Type B pancreatic cell (in vitro differentiated cells): Measurements from ENCODE around the gene CYB5A. TPM values are rescaled to one million over a fixed set of nuclear protein-coding genes. Genes with fewer than 3 reads are reported as not detected.

Experiments
- DNase-seq: peaks from one replicate; pipeline ENCODE4 v3.0.0; 2021; ENCODE audit warnings: mixed read lengths; ENCODE audit not compliant: unreplicated experiment; ENCODE audit errors: extremely low spot score
- H3K27ac Mint-ChIP-seq: 2 replicates; pipeline ENCODE4 v1.8.0; 2021; ENCODE audit warnings: mild to moderate bottlenecking, mixed read lengths
- H3K27me3 Mint-ChIP-seq: 2 replicates; pipeline ENCODE4 v1.8.0; 2021; ENCODE audit warnings: mixed read lengths
- H3K36me3 Mint-ChIP-seq: 2 replicates; pipeline ENCODE4 v1.8.0; 2021; ENCODE audit warnings: mixed read lengths
- H3K4me1 Mint-ChIP-seq: one replicate; pipeline ENCODE4 v1.8.0; 2021; ENCODE audit warnings: mixed read lengths; ENCODE audit not compliant: unreplicated experiment
- H3K4me3 Mint-ChIP-seq: 2 replicates; pipeline ENCODE4 v1.8.0; 2021; ENCODE audit warnings: mild to moderate bottlenecking, mixed read lengths
- H3K9me3 Mint-ChIP-seq: 2 replicates; pipeline ENCODE4 v1.8.0; 2021; ENCODE audit warnings: mixed read lengths
- CTCF ChIP-seq: fragments of 200-600 bp; sonication (generic); conservative IDR thresholded peaks from 2 replicates; pipeline ENCODE4 v1.5.0; 2021; ENCODE audit warnings: antibody characterized with exemption, mild to moderate bottlenecking
- total RNA-seq: library from RNA; stranded (reverse); gene quantifications from 2 replicates; pipeline ENCODE4 v1.2.1, GENCODE V29; 2021; ENCODE audit warnings: low replicate concordance

The CYB5A gene
- total RNA-seq, 1 donor from 2014 or later = 74.9 TPM

DNA sequence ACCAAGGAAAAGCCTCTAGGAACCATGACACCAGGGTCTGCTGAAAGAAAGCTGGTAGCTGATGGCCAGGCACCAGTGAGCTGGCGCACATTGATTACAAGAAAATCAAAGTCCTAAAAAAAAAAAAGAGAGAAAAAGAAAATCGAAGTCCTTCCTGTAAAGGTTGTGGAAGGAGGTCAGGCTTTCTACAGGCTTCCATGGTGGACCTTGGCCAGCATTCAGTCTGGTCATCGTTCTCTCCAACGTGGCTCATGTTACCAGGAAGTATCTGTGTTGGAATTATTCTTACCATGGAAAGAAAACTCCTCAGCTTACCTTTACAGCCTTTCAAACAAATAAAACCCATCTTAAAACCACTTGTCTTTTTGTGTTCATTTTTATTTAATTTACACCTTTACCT, 65.6 kb downstream of the CYB5A start:
- Mint-ChIP-seq H3K9me3 (peaks cover 4% of the 10 kb centered on the region), H3K4me1 (peaks cover 11% of the 10 kb centered on the region), H3K36me3 (no peaks in the 10 kb centered on the region), H3K4me3 (no peak overlapping the region), H3K27me3 (no peaks in the 10 kb centered on the region), H3K27ac (peak overlapping the region; percentile 45)
- DNase-seq = no peak
- no peak for TF ChIP-seq CTCF

GRCh38 chr18:74225193-74225840, 66.4 kb downstream of the CYB5A start:
- Mint-ChIP-seq H3K4me1 (peaks cover 11% of the 10 kb centered on the region), H3K27me3 (no peaks in the 10 kb centered on the region), H3K27ac (peak overlapping the region; percentile 45), H3K36me3 (no peaks in the 10 kb centered on the region), H3K9me3 (peaks cover 4% of the 10 kb centered on the region), H3K4me3 (no peak overlapping the region)
- DNase-seq = no peak
- TF ChIP-seq CTCF = no peak

DNA sequence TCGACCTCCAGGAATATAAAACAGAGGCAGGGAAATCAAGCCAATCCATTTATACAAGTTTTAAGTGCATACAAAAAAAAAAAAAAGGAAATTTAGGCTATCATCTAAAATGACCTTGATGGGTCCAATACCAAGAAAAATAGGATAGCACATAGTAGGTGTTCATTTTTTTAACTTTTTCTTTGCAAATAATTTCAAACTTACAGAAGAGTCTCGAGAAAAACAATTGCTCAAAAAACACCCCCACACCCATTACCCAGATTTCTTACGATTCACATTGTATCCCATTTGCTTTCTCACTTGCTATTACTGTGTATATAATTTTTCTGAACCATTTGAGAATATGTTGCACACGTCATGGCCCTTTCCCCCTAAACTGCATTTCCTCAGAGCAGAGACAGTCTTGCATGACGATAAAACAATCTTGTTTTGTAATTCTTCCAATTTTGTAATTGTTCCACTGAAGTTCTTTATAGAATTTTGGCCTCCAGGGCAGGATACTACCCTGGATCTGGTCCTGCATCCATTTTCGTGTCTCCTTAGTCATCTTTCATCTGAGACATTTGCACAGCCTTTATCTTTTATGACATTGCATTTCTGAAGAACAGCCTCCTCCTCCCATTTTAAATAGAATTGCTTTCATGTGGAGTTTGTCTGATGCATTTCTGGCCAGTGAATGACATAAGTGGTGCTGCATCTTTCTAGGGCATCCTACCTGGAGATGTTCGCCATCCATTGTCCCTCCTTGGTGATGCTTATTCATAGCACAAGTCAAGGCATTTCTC, 68.9 kb downstream of the CYB5A start:
- Mint-ChIP-seq H3K9me3 (peaks cover 8% of the 10 kb centered on the region), H3K4me1 (peaks cover 11% of the 10 kb centered on the region), H3K36me3 (no peaks in the 10 kb centered on the region), H3K27me3 (no peaks in the 10 kb centered on the region), H3K4me3 (no peak overlapping the region), H3K27ac (no peak overlapping the region)
- TF ChIP-seq CTCF = no peak
- DNase-seq = no peak

GRCh38 chr18:74221081-74221480, 70.7 kb downstream of the CYB5A start:
- Mint-ChIP-seq H3K36me3 (no peaks in the 10 kb centered on the region), H3K27me3 (no peaks in the 10 kb centered on the region), H3K4me1 (peaks cover 11% of the 10 kb centered on the region), H3K4me3 (no peak overlapping the region), H3K9me3 (peaks cover 8% of the 10 kb centered on the region), H3K27ac (no peak overlapping the region)
- TF ChIP-seq CTCF = no peak
- DNase-seq = no peak

GRCh38 chr18:74219056-74219455, 72.7 kb downstream of the CYB5A start:
- Mint-ChIP-seq H3K4me1 (no peaks in the 10 kb centered on the region), H3K9me3 (peaks cover 4% of the 10 kb centered on the region), H3K4me3 (no peak overlapping the region), H3K36me3 (no peaks in the 10 kb centered on the region), H3K27me3 (no peaks in the 10 kb centered on the region), H3K27ac (no peak overlapping the region)
- no peak for TF ChIP-seq CTCF
- DNase-seq = no peak
